SK-N-SH treated with all-trans-retinoic acid at 6 μM for 48 hours (cell line): ENCODE results near the gene GP2.

Experiments
- ATAC-seq: fragments of 200-7000 bp; cut with Tn5 transposase; 3 replicates; pipeline ENCODE4 v1.9.1; 2020; ENCODE audit warnings: mild to moderate bottlenecking, moderate library complexity
- BACH2 ChIP-seq: fragments of 250-450 bp; sonication (Bioruptor Pico); IDR thresholded peaks from 2 replicates; pipeline ENCODE4 v1.9.0; 2021; ENCODE audit warnings: mild to moderate bottlenecking, borderline replicate concordance
- CSDC2 ChIP-seq: fragments of 250-450 bp; sonication (Bioruptor Pico); IDR thresholded peaks from 2 replicates; pipeline ENCODE4 v1.5.0; 2020; ENCODE audit warnings: mild to moderate bottlenecking, moderate library complexity
- ESRRG ChIP-seq: fragments of 250-450 bp; sonication (Bioruptor Pico); IDR thresholded peaks from 2 replicates; pipeline ENCODE4 v1.6.1; 2021; ENCODE audit warnings: mild to moderate bottlenecking
- GLIS3 ChIP-seq: fragments of 250-450 bp; sonication (Bioruptor Pico); IDR thresholded peaks from 2 replicates; pipeline ENCODE4 v1.5.0; 2020; ENCODE audit warnings: mild to moderate bottlenecking, moderate library complexity
- ISL1 ChIP-seq: fragments of 250-450 bp; sonication (Bioruptor Pico); IDR thresholded peaks from 2 replicates; pipeline ENCODE4 v2.1.2; 2022; ENCODE audit warnings: mild to moderate bottlenecking, moderate library complexity
- OSR1 ChIP-seq: fragments of 250-450 bp; sonication (Bioruptor Pico); IDR thresholded peaks from 2 replicates; pipeline ENCODE4 v1.8.0; 2022; ENCODE audit warnings: moderate library complexity, mild to moderate bottlenecking, inconsistent platforms
- PPARA ChIP-seq: fragments of 250-450 bp; sonication (Bioruptor Pico); IDR thresholded peaks from 2 replicates; pipeline ENCODE4 v1.5.0; 2020; ENCODE audit warnings: mild to moderate bottlenecking, borderline replicate concordance
- TCF4 ChIP-seq: fragments of 250-450 bp; sonication (Bioruptor Pico); IDR thresholded peaks from 2 replicates; pipeline ENCODE4 v1.8.0; 2021; ENCODE audit warnings: mild to moderate bottlenecking, moderate library complexity, borderline replicate concordance
- ZFP3 ChIP-seq: fragments of 250-450 bp; sonication (Bioruptor Pico); IDR thresholded peaks from 2 replicates; pipeline ENCODE4 v1.5.0; 2020; ENCODE audit warnings: mild to moderate bottlenecking, moderate library complexity
- ZFP30 ChIP-seq: fragments of 450-650 bp; formaldehyde crosslinking; IDR thresholded peaks from 2 replicates; pipeline ENCODE4 v1.5.0; 2022; ENCODE audit warnings: mild to moderate bottlenecking, moderate library complexity
- ZNF565 ChIP-seq: fragments of 450-650 bp; formaldehyde crosslinking; conservative IDR thresholded peaks from 2 replicates; pipeline ENCODE4 v1.5.0; 2020; ENCODE audit warnings: low read depth, mild to moderate bottlenecking, moderate library complexity
- ZNF70 ChIP-seq: fragments of 450-650 bp; formaldehyde crosslinking; IDR thresholded peaks from 2 replicates; pipeline ENCODE4 v1.5.0; 2020; ENCODE audit warnings: mild to moderate bottlenecking, moderate library complexity
- ZNF8 ChIP-seq: fragments of 450-650 bp; formaldehyde crosslinking; IDR thresholded peaks from 2 replicates; pipeline ENCODE4 v1.5.0; 2020; ENCODE audit warnings: mild to moderate bottlenecking, moderate library complexity
- TF ChIP-seq, protein P1 (sequence below): fragments of 250-450 bp; sonication (Bioruptor Pico); IDR thresholded peaks from 2 replicates; pipeline ENCODE4 v1.8.0; 2020; ENCODE audit warnings: mild to moderate bottlenecking, moderate library complexity, borderline replicate concordance
- TF ChIP-seq, protein P2 (sequence below): fragments of 250-450 bp; sonication (Bioruptor Pico); IDR thresholded peaks from 2 replicates; pipeline ENCODE4 v1.8.0; 2021; ENCODE audit warnings: low read depth, mild to moderate bottlenecking, moderate library complexity, borderline replicate concordance
- TF ChIP-seq, protein P3 (sequence below): fragments of 250-450 bp; sonication (Bioruptor Pico); IDR thresholded peaks from 2 replicates; pipeline ENCODE4 v1.5.1; 2021; ENCODE audit warnings: mild to moderate bottlenecking, moderate library complexity
- TF ChIP-seq, protein P4 (sequence below): fragments of 250-450 bp; sonication (Bioruptor Pico); IDR thresholded peaks from 2 replicates; pipeline ENCODE4 v1.5.1; 2020; ENCODE audit warnings: low read depth, mild to moderate bottlenecking, moderate library complexity
- TF ChIP-seq, protein P5 (sequence below): fragments of 250-450 bp; sonication (Bioruptor Pico); IDR thresholded peaks from 2 replicates; pipeline ENCODE4 v1.5.0; 2020; ENCODE audit warnings: mild to moderate bottlenecking, moderate library complexity

The GP2 gene

DNA sequence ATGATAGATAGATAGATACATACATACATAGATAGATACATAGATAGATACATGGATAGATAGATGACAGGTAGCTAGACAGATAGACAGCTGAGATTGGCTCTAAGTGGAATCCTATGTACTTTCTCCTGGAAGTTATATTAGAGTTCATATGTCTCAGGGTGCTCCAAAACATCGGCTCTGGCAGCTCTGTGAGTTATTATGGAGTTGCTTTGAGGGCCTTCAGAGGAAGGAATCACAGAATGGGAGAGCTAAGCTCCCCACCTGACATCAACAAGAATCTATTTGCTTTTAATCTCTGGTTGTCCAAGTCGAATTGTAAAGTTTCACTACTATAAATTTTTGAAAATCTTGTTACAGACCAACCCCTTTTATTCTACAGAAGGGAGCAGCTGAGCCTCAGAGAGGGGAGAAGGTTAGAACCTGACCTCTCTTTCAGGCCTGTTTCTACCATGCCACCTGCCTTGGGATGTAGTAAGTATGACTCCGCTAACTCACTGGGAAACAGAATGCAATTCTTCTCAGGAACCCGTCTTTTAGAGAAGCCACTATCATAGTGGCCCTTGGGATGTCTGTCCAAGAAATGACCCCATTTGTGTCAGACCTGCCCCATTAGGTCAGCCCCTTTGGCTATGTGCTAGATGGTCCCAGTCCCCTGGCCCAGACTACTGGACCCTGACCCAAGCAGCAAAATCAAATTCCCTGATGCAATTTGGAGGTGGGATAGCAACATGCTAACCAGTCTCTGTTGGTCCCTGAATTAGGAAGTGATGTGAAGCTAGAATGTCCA, 18.3 kb downstream of the GP2 start:
- TF ChIP-seq ZFP3 (CRISPR knock-in tag) = no peak
- no peak for TF ChIP-seq ZFP30 (CRISPR knock-in tag)
- no peak for TF ChIP-seq BACH2
- TF ChIP-seq, protein P1, sequence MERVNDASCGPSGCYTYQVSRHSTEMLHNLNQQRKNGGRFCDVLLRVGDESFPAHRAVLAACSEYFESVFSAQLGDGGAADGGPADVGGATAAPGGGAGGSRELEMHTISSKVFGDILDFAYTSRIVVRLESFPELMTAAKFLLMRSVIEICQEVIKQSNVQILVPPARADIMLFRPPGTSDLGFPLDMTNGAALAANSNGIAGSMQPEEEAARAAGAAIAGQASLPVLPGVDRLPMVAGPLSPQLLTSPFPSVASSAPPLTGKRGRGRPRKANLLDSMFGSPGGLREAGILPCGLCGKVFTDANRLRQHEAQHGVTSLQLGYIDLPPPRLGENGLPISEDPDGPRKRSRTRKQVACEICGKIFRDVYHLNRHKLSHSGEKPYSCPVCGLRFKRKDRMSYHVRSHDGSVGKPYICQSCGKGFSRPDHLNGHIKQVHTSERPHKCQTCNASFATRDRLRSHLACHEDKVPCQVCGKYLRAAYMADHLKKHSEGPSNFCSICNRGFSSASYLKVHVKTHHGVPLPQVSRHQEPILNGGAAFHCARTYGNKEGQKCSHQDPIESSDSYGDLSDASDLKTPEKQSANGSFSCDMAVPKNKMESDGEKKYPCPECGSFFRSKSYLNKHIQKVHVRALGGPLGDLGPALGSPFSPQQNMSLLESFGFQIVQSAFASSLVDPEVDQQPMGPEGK (CRISPR knock-in tag) = no peak
- no peak for TF ChIP-seq PPARA (CRISPR knock-in tag)
- TF ChIP-seq, protein P2, sequence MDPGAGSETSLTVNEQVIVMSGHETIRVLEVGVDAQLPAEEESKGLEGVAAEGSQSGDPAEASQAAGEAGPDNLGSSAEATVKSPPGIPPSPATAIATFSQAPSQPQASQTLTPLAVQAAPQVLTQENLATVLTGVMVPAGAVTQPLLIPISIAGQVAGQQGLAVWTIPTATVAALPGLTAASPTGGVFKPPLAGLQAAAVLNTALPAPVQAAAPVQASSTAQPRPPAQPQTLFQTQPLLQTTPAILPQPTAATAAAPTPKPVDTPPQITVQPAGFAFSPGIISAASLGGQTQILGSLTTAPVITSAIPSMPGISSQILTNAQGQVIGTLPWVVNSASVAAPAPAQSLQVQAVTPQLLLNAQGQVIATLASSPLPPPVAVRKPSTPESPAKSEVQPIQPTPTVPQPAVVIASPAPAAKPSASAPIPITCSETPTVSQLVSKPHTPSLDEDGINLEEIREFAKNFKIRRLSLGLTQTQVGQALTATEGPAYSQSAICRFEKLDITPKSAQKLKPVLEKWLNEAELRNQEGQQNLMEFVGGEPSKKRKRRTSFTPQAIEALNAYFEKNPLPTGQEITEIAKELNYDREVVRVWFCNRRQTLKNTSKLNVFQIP (CRISPR knock-in tag) = no peak
- TF ChIP-seq ZNF70 (CRISPR knock-in tag) = no peak
- no peak for TF ChIP-seq ESRRG (CRISPR knock-in tag)
- TF ChIP-seq, protein P3, sequence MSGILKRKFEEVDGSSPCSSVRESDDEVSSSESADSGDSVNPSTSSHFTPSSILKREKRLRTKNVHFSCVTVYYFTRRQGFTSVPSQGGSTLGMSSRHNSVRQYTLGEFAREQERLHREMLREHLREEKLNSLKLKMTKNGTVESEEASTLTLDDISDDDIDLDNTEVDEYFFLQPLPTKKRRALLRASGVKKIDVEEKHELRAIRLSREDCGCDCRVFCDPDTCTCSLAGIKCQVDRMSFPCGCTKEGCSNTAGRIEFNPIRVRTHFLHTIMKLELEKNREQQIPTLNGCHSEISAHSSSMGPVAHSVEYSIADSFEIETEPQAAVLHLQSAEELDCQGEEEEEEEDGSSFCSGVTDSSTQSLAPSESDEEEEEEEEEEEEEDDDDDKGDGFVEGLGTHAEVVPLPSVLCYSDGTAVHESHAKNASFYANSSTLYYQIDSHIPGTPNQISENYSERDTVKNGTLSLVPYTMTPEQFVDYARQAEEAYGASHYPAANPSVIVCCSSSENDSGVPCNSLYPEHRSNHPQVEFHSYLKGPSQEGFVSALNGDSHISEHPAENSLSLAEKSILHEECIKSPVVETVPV (CRISPR knock-in tag) = no peak
- TF ChIP-seq CSDC2 = no peak
- no peak for TF ChIP-seq GLIS3 (CRISPR knock-in tag)
- no peak for TF ChIP-seq OSR1 (CRISPR knock-in tag)
- ATAC-seq = no peak

DNA sequence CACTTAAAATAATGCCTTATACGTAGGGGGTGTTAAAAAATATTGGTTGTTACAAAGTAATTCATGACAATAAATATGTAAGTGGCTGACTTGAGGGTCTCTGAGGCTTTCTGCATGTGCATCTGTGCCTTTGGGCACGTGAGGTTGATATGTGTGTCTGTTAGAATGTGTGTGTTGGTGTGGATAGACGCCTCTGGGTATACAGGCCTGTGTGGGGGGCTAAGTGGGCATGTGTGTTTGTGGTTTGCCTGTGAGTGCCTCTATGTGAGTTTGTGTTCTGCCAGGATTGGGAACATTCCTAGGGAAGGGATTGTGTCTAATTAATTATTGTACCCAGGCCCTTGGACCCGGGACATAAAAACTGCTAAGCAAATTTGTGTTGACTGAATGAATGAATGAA, 19.0 kb downstream of the GP2 start:
- TF ChIP-seq GLIS3 (CRISPR knock-in tag) (no peak), ZNF70 (CRISPR knock-in tag) (no peak), ISL1 (no peak), ZNF8 (CRISPR knock-in tag) (no peak), ZFP30 (CRISPR knock-in tag) (no peak), ESRRG (CRISPR knock-in tag) (no peak), BACH2 (no peak), OSR1 (CRISPR knock-in tag) (no peak), TCF4 (CRISPR knock-in tag) (no peak), ZNF565 (CRISPR knock-in tag) (no peak), PPARA (CRISPR knock-in tag) (no peak)
- TF ChIP-seq, protein P4, sequence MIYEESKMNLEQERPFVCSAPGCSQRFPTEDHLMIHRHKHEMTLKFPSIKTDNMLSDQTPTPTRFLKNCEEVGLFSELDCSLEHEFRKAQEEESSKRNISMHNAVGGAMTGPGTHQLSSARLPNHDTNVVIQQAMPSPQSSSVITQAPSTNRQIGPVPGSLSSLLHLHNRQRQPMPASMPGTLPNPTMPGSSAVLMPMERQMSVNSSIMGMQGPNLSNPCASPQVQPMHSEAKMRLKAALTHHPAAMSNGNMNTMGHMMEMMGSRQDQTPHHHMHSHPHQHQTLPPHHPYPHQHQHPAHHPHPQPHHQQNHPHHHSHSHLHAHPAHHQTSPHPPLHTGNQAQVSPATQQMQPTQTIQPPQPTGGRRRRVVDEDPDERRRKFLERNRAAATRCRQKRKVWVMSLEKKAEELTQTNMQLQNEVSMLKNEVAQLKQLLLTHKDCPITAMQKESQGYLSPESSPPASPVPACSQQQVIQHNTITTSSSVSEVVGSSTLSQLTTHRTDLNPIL = no peak
- TF ChIP-seq, protein P3 (CRISPR knock-in tag) = no peak
- TF ChIP-seq, protein P5, sequence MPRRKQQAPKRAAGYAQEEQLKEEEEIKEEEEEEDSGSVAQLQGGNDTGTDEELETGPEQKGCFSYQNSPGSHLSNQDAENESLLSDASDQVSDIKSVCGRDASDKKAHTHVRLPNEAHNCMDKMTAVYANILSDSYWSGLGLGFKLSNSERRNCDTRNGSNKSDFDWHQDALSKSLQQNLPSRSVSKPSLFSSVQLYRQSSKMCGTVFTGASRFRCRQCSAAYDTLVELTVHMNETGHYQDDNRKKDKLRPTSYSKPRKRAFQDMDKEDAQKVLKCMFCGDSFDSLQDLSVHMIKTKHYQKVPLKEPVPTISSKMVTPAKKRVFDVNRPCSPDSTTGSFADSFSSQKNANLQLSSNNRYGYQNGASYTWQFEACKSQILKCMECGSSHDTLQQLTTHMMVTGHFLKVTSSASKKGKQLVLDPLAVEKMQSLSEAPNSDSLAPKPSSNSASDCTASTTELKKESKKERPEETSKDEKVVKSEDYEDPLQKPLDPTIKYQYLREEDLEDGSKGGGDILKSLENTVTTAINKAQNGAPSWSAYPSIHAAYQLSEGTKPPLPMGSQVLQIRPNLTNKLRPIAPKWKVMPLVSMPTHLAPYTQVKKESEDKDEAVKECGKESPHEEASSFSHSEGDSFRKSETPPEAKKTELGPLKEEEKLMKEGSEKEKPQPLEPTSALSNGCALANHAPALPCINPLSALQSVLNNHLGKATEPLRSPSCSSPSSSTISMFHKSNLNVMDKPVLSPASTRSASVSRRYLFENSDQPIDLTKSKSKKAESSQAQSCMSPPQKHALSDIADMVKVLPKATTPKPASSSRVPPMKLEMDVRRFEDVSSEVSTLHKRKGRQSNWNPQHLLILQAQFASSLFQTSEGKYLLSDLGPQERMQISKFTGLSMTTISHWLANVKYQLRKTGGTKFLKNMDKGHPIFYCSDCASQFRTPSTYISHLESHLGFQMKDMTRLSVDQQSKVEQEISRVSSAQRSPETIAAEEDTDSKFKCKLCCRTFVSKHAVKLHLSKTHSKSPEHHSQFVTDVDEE (CRISPR knock-in tag) = no peak
- TF ChIP-seq, protein P2 (CRISPR knock-in tag) = no peak
- TF ChIP-seq, all 23 proteins: peak for 0
- no peak for ATAC-seq
